Measurements from ENCODE around the gene NR6A1.

DNA sequence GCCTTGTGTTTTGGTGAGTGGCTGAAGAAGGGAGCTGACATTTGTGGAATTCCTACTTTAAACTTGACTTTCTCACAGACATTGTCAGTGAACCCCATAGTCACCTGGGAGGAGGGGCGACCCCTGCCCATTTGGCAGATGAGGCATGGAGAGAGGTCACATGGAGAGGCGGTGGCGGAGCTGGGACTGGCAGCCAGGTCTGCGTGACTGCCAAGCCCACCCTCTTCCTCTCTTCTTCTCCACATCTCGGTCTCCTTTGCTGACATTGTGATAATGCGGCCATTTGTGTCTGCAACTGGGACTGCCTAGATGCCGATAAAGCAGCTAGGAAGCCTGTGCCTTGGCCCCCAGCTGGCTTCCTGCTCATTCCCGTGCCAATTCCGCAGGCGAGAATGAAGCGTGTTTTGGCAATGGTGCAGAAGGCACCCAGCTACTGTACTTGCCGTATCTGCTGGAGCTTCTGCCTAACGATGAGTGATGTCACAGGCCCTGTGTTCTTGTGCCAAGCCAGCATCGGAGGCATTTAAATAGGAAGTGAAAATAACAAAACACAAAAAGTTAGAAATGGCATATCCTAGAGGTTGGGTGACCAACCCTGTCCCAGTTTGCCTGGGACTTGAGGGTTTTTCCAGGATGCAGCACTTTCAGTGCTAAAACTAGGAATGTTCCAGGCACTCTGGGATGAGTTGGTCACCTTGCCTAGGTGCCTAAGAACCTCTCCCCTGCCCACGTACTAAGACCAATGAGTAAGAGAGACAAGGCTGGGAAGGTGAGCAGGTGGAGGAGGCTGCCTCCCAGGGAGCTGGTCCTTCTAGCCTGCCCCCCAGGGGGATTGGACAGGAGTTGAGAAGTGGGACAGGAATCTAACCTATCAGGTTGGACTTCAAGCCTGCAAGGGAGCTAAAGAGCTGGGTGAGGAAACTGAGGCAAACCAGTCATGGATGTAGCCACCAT, 29.5 kb upstream of the NR6A1 start:
- TF ChIP-seq, protein P1, sequence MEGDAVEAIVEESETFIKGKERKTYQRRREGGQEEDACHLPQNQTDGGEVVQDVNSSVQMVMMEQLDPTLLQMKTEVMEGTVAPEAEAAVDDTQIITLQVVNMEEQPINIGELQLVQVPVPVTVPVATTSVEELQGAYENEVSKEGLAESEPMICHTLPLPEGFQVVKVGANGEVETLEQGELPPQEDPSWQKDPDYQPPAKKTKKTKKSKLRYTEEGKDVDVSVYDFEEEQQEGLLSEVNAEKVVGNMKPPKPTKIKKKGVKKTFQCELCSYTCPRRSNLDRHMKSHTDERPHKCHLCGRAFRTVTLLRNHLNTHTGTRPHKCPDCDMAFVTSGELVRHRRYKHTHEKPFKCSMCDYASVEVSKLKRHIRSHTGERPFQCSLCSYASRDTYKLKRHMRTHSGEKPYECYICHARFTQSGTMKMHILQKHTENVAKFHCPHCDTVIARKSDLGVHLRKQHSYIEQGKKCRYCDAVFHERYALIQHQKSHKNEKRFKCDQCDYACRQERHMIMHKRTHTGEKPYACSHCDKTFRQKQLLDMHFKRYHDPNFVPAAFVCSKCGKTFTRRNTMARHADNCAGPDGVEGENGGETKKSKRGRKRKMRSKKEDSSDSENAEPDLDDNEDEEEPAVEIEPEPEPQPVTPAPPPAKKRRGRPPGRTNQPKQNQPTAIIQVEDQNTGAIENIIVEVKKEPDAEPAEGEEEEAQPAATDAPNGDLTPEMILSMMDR (IDR thresholded peaks at IDR 0.05) = no peak
- no peak for TF ChIP-seq POLR2AphosphoS5 (IDR thresholded peaks at IDR 0.05; ENCODE audit: insufficient read depth in 1 of 2, low read depth in 1 of 2)
- TF ChIP-seq POLR2A (IDR thresholded peaks at IDR 0.05) = no peak
